ENCODE results near the gene ADAT3.
"Not testable (repeated sequence)": the region's sequence is repeated elsewhere in the genome, so short reads cannot be mapped to it uniquely, and the experiment has no call there.

Gene ADAT3

GRCh38 chr19:1884719-1885334, 20.4 kb upstream of the ADAT3 start:
- no peak for DNase-seq

GRCh38 chr19:1885398-1886119, 19.6 kb upstream of the ADAT3 start, which contains the start of gene ABHD17A:
Gene ABHD17A, minus strand, starts transcription at chr19:1885496. Its CDS starts 3,930 bp downstream, at chr19:1881566.
- DNase-seq = peak; percentile 97

- DNase-seq = not testable (repeated sequence)
Measured at GRCh38 chr19:1886360-1886759, 18.8 kb upstream of the ADAT3 start.

GRCh38 chr19:1888385-1888784, 16.8 kb upstream of the ADAT3 start:
- no peak for DNase-seq

- DNase-seq = no peak
Measured at GRCh38 chr19:1889907-1890306, 15.3 kb upstream of the ADAT3 start.

GRCh38 chr19:1893791-1894190, 11.4 kb upstream of the ADAT3 start:
- peak; percentile 49 for DNase-seq

GRCh38 chr19:1896508-1896907, 8.7 kb upstream of the ADAT3 start:
- DNase-seq = peak; percentile 63

- peak; percentile 99 for DNase-seq
Measured at GRCh38 chr19:1901940-1902404, 3.2 kb upstream of the ADAT3 start.

GRCh38 chr19:1902923-1903322, 2.3 kb upstream of the ADAT3 start:
- DNase-seq = no peak

- DNase-seq = no peak
Measured at GRCh38 chr19:1904860-1905109, 414 bp upstream of the ADAT3 start.

- DNase-seq = no peak
Measured at GRCh38 chr19:1905863-1906375, 720 bp downstream of the ADAT3 start.

- no peak for DNase-seq
Measured at GRCh38 chr19:1906985-1907562, 1.9 kb downstream of the ADAT3 start.

- DNase-seq = no peak
Measured at GRCh38 chr19:1907563-1908363, 2.6 kb downstream of the ADAT3 start.

GRCh38 chr19:1908364-1908678, 3.1 kb downstream of the ADAT3 start:
- DNase-seq = no peak

GRCh38 chr19:1909761-1910080, 4.5 kb downstream of the ADAT3 start:
- DNase-seq = no peak

GRCh38 chr19:1910177-1910576, 5.0 kb downstream of the ADAT3 start:
- DNase-seq = peak; percentile 30

- DNase-seq = no peak
Measured at GRCh38 chr19:1911098-1911497, 5.9 kb downstream of the ADAT3 start.

- no peak for DNase-seq
Measured at GRCh38 chr19:1911995-1912394, 6.8 kb downstream of the ADAT3 start.

GRCh38 chr19:1912760-1913505, 7.7 kb downstream of the ADAT3 start:
- no peak for DNase-seq

- no peak for DNase-seq
Measured at GRCh38 chr19:1913781-1914577, 8.8 kb downstream of the ADAT3 start.

- no peak for DNase-seq
Measured at GRCh38 chr19:1914826-1915341, 9.7 kb downstream of the ADAT3 start.

GRCh38 chr19:1917146-1917545, 11.9 kb downstream of the ADAT3 start:
- peak; percentile 87 for DNase-seq
